GM12878 (cell line): Measurements from ENCODE around the gene EML5. TPM values are rescaled to one million over a fixed set of nuclear protein-coding genes. Genes with fewer than 3 reads are reported as not detected.
"Not testable (repeated sequence)": the region's sequence is repeated elsewhere in the genome, so short reads cannot be mapped to it uniquely, and the experiment has no call there.

Source experiments
- ATAC-seq: fragments of 200-7000 bp; cut with Tn5 transposase; 3 replicates; pipeline ENCODE4 v1.9.1; 2020; ENCODE audit warnings: mild to moderate bottlenecking, moderate library complexity
- BruUV-seq: library from RNA; stranded (reverse); fragments of 400-500 nt; replicated peaks from 2 replicates; lab custom pipeline; 2021; lab: Mats Ljungman, UMichigan
- CTCF ChIA-PET: fragments of 300-600 bp; sonication (Branson Sonifier 250); formaldehyde crosslinking; extraction: SDS; loops from one replicate; lab custom pipeline; 2021; ENCODE audit warnings: inconsistent platforms; lab: Yijun Ruan, JAX
- POLR2A ChIA-PET: fragments of 350-600 bp; formaldehyde crosslinking; extraction: SDS; loops from one replicate; lab custom pipeline; 2021; ENCODE audit warnings: inconsistent platforms; lab: Charles Lee
- RAD21 ChIA-PET: fragments of 300-600 bp; sonication (Branson Sonifier 250); formaldehyde crosslinking; loops from one replicate; lab custom pipeline; 2023; ENCODE audit warnings: antibody characterized with exemption; ENCODE audit not compliant: unreplicated experiment; lab: Charles Lee
- SMC1A ChIA-PET: fragments of 300-600 bp; sonication (Branson Sonifier 250); formaldehyde crosslinking; loops from one replicate; lab custom pipeline; 2023; ENCODE audit not compliant: unreplicated experiment, uncharacterized antibody; lab: Charles Lee
- DNase-seq: peaks from one replicate; pipeline ENCODE4 v3.0.0-alpha.2; 2011; ENCODE audit warnings: low read depth, low spot score
- FAIRE-seq: peaks from 3 replicates; lab custom pipeline; 2011; peaks lifted over from hg19 to GRCh38; lab: Jason Lieb, UNC
- H2AFZ ChIP-seq: 2 replicates; pipeline ENCODE4 v1.6.0; 2011; ENCODE audit warnings: low read depth, low read length, control low read depth; ENCODE audit not compliant: control insufficient read depth
- H3K27ac ChIP-seq: 2 replicates; pipeline ENCODE4 v1.5.1; 2011; ENCODE audit warnings: control low read depth; ENCODE audit not compliant: control insufficient read depth, insufficient read depth
- H3K27me3 ChIP-seq, 2 experiments: replicated peaks in 1 of 2; 2 replicates each; pipeline versions ENCODE4 v1.6.0 to v1.6.1; 2011; ENCODE audit warnings: low read length in 1 of 2; ENCODE audit not compliant: control insufficient read depth in 2 of 2, insufficient read depth in 2 of 2
- H3K36me3 ChIP-seq, 2 experiments: 2 replicates each; pipeline ENCODE4 v1.5.1; 2011; ENCODE audit warnings: low read length in 1 of 2; ENCODE audit not compliant: control insufficient read depth in 2 of 2, insufficient read depth in 2 of 2
- H3K4me1 ChIP-seq: 2 replicates; pipeline ENCODE4 v1.6.1; 2011; ENCODE audit warnings: mild to moderate bottlenecking, low read length, moderate library complexity, mixed read lengths; ENCODE audit not compliant: control insufficient read depth, insufficient read depth
- H3K4me2 ChIP-seq: 2 replicates; pipeline ENCODE4 v1.6.0; 2011; ENCODE audit warnings: control low read depth; ENCODE audit not compliant: control insufficient read depth, insufficient read depth
- H3K4me3 ChIP-seq: fragments of 200-600 bp; sonication (generic); 2 replicates; pipeline ENCODE4 v1.5.1; 2016
- H3K79me2 ChIP-seq: 2 replicates; pipeline ENCODE4 v1.6.0; 2011; ENCODE audit warnings: low read length; ENCODE audit not compliant: control insufficient read depth, insufficient read depth
- H3K9ac ChIP-seq: 2 replicates; pipeline ENCODE4 v1.8.0; 2011; ENCODE audit warnings: low read length, control low read depth, mixed read lengths; ENCODE audit not compliant: control insufficient read depth, insufficient read depth
- H3K9me3 ChIP-seq: replicated peaks from 3 replicates; pipeline ENCODE4 v1.5.1; 2011; ENCODE audit warnings: mild to moderate bottlenecking, low read length; ENCODE audit not compliant: control insufficient read depth, insufficient read depth
- H4K20me1 ChIP-seq: 2 replicates; pipeline ENCODE4 v1.6.0; 2011; ENCODE audit not compliant: control insufficient read depth, insufficient read depth
- CBFB ChIP-seq: IDR thresholded peaks from 2 replicates; pipeline ENCODE4 v1.6.1; 2016; ENCODE audit warnings: antibody characterized with exemption, low read depth
- CHD2 ChIP-seq: IDR thresholded peaks from 2 replicates; pipeline ENCODE4 v1.6.1; 2011; ENCODE audit warnings: low read depth, low read length, improper control_type of control experiment, borderline replicate concordance
- CREM ChIP-seq: IDR thresholded peaks from 2 replicates; pipeline ENCODE4 v1.6.1; 2014; ENCODE audit warnings: antibody characterized with exemption, low read depth
- FOXK2 ChIP-seq: fragments of 450-650 bp; IDR thresholded peaks from 2 replicates; pipeline ENCODE4 v1.6.1; 2017; ENCODE audit warnings: mild to moderate bottlenecking, moderate library complexity
- HDGF ChIP-seq: fragments of 450-650 bp; IDR thresholded peaks from 2 replicates; pipeline ENCODE4 v1.6.1; 2016; ENCODE audit warnings: antibody characterized with exemption
- LARP7 ChIP-seq: fragments of 450-650 bp; IDR thresholded peaks from 2 replicates; pipeline ENCODE4 v1.6.1; 2017; ENCODE audit warnings: mild to moderate bottlenecking
- NR2F1 ChIP-seq: fragments of 450-650 bp; conservative IDR thresholded peaks from 2 replicates; pipeline ENCODE4 v1.6.1; 2017; ENCODE audit warnings: mild to moderate bottlenecking
- NRF1 ChIP-seq: conservative IDR thresholded peaks from 2 replicates; pipeline ENCODE4 v1.6.1; 2011; ENCODE audit warnings: mild to moderate bottlenecking, low read depth, low read length, improper control_type of control experiment
- RB1 ChIP-seq: fragments of 450-650 bp; formaldehyde crosslinking; IDR thresholded peaks from 2 replicates; pipeline ENCODE4 v1.6.1; 2017; ENCODE audit warnings: mild to moderate bottlenecking, borderline replicate concordance
- SMAD5 ChIP-seq: IDR thresholded peaks from 2 replicates; pipeline ENCODE4 v1.6.1; 2016; ENCODE audit warnings: antibody characterized with exemption, low read depth
- TARDBP ChIP-seq: IDR thresholded peaks from 2 replicates; pipeline ENCODE4 v1.6.1; 2016; ENCODE audit warnings: borderline replicate concordance
- in situ Hi-C: fragments of 300-500 bp; cut with MboI; formaldehyde crosslinking; loops from 9 replicates; pipeline ENCODE4 v1.14.3; 2018; ENCODE audit warnings: mixed read lengths
- intact Hi-C: fragments of 100-400 bp; cut with micrococcal nuclease; formaldehyde crosslinking; loops from one replicate; pipeline ENCODE4 v1.14.2; 2022; ENCODE audit not compliant: unreplicated experiment
- polyA plus RNA-seq, 11 experiments: library from polyadenylated mRNA; depleted of rRNA in 4 of 11; unstranded in 6 of 11; stranded (reverse) in 5 of 11; fragments of >200 nt; fragmentation: Nextera tagmentation in 4 of 11; fragmentation: Illumina TruSeq in 1 of 11; extraction: Ambion mirVana in 4 of 11; extraction: Trizol in 1 of 11; gene quantifications; 1 replicate in 1 of 11; 2 replicates in 10 of 11; pipeline versions ENCODE4 v1.2.1 to v1.2.3, GENCODE V29; 2011 to 2016; ENCODE audit warnings: inconsistent platforms in 2 of 11, missing spikeins in 2 of 11, low read depth in 1 of 11
- total RNA-seq, 4 experiments: library from RNA; depleted of rRNA in 3 of 4; stranded (reverse); fragments of >200 nt in 3 of 4; fragmentation: Illumina TruSeq in 1 of 4; extraction: Trizol in 1 of 4; gene quantifications; 2 replicates each; pipeline versions ENCODE4 v1.2.1 to v1.2.3, GENCODE V29; 2013 to 2021

Gene EML5
- total and polyA plus RNA-seq, 10 of the 15 experiments (the other 5 are each of a cell fraction or from before 2014, with no cell fraction given), result 0.08 to 0.35 (median 0.22) TPM; not detected in 1

GRCh38 chr14:88790501-88791251, 2.1 kb downstream of the EML5 start (continued):
- TF ChIP-seq RB1, result no peak
- TF ChIP-seq CREM, result no peak
- TF ChIP-seq SMAD5, result no peak
- no peak for TF ChIP-seq TARDBP
- TF ChIP-seq LARP7, result no peak
- TF ChIP-seq NRF1, result no peak
- no peak for TF ChIP-seq FOXK2
- TF ChIP-seq HDGF, result no peak
- TF ChIP-seq CBFB, result no peak
- TF ChIP-seq CHD2, result no peak
- no peak for TF ChIP-seq NR2F1

DNA sequence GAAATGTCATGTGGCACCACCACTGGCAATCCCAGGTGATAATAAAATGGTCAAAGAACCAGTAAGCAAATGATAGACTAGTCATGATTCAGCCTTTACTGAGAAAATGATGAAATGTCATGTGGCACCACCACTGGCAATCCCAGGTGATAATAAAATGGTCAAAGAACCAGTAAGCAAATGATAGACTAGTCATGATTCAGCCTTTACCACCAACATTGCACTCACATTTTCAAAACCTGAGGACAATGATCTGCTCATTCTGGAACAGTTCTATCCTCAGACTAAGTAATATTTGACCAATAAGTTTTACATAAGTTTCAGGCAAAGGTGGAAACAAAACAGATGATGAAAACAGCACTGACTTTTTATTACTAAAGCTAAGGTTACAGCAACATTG, 3.2 kb downstream of the EML5 start:
- POLR2A ChIA-PET, result not testable (repeated sequence)

More for the DNA sequence above, 3.2 kb downstream of the EML5 start:
- BruUV-seq, FAIRE-seq, H3K4me3 ChIP-seq, CTCF ChIA-PET, H3K4me2 ChIP-seq, H2AFZ ChIP-seq, H3K27ac ChIP-seq, H3K9ac ChIP-seq, H3K9me3 ChIP-seq, H3K79me2 ChIP-seq, H3K4me1 ChIP-seq, H3K36me3 ChIP-seq, DNase-seq, SMC1A ChIA-PET, in situ Hi-C loops, intact Hi-C loops, H4K20me1 ChIP-seq, ATAC-seq: not testable (repeated sequence)
- H3K27me3 ChIP-seq, result peaks cover 2 to 13% of the 10 kb centered on the region in 2 experiments; a peak in 3 of 4 replicates
- RAD21 ChIA-PET, result interaction anchor here (1.1 kb wide), 1 partner anchor 122 kb away, joined by 3 read pairs; no protein-coding TSS in a partner anchor
